HepG2 (cell line): ENCODE results near the gene PARP15. TPM values are rescaled to one million over a fixed set of nuclear protein-coding genes. Genes with fewer than 3 reads are reported as not detected.
A peak's percentile ranks its signal among the peaks of the same experiment; 100 is the strongest.

Source experiments
- AHR ChIP-seq: IDR thresholded peaks from 2 replicates; pipeline ENCODE4 v1.6.1; 2018; ENCODE audit warnings: missing genetic modification reagents, missing compliant biosample characterization
- ARID3A ChIP-seq: IDR thresholded peaks from 2 replicates; pipeline ENCODE4 v1.6.1; 2012; ENCODE audit warnings: low read depth, low read length, improper control_type of control experiment
- CEBPZ ChIP-seq: IDR thresholded peaks from 2 replicates; pipeline ENCODE4 v1.6.1; 2012; ENCODE audit warnings: low read length, improper control_type of control experiment
- CSRNP1 ChIP-seq: sonication (generic); formaldehyde crosslinking; IDR thresholded peaks from 2 replicates; pipeline ENCODE4 v1.8.1; 2023; ENCODE audit warnings: mild to moderate bottlenecking, missing genetic modification reagents
- CTCF ChIP-seq: sonication (generic); formaldehyde crosslinking; IDR thresholded peaks from 2 replicates; pipeline ENCODE4 v1.5.0; 2020; ENCODE audit warnings: mild to moderate bottlenecking, missing genetic modification reagents, moderate library complexity
- DMTF1 ChIP-seq: sonication (generic); formaldehyde crosslinking; IDR thresholded peaks from 2 replicates; pipeline ENCODE4 v1.4.0; 2020; ENCODE audit warnings: mild to moderate bottlenecking, missing genetic modification reagents
- FIP1L1 ChIP-seq: fragments of 200-400 bp; formaldehyde crosslinking; IDR thresholded peaks from 2 replicates; pipeline ENCODE4 v1.6.1; 2018; ENCODE audit warnings: low read depth, mild to moderate bottlenecking, low read length, moderate library complexity, borderline replicate concordance; ENCODE audit not compliant: insufficient read depth
- HOXD1 ChIP-seq: sonication (generic); formaldehyde crosslinking; IDR thresholded peaks from 2 replicates; pipeline ENCODE4 v1.5.0; 2020; ENCODE audit warnings: missing genetic modification reagents
- LRRFIP1 ChIP-seq: sonication (generic); formaldehyde crosslinking; conservative IDR thresholded peaks from 2 replicates; pipeline ENCODE4 v1.4.0; 2020; ENCODE audit warnings: missing genetic modification reagents
- ZBTB7A ChIP-seq: sonication (generic); formaldehyde crosslinking; IDR thresholded peaks from 2 replicates; pipeline ENCODE4 v1.8.0; 2022; ENCODE audit warnings: mild to moderate bottlenecking, missing genetic modification reagents
- ZNF138 ChIP-seq: sonication (generic); formaldehyde crosslinking; IDR thresholded peaks from 2 replicates; pipeline ENCODE4 v1.5.0; 2020; ENCODE audit warnings: mild to moderate bottlenecking, low read depth, missing genetic modification reagents
- ZNF652 ChIP-seq: IDR thresholded peaks from 2 replicates; pipeline ENCODE4 v1.6.1; 2016; ENCODE audit warnings: low read depth, borderline replicate concordance
- polyA plus RNA-seq, 8 experiments: library from polyadenylated mRNA; depleted of rRNA in 3 of 8; stranded (reverse) in 7 of 8; unstranded in 1 of 8; fragments of >200 nt; fragmentation: Illumina TruSeq in 4 of 8; extraction: Trizol in 4 of 8; gene quantifications; 2 replicates each; pipeline versions ENCODE4 v1.2.1 to v1.2.3, GENCODE V29; 2011 to 2016; ENCODE audit warnings: low read depth in 4 of 8, missing spikeins in 1 of 8, mixed read lengths in 1 of 8; ENCODE audit not compliant: insufficient read depth in 1 of 8
- total RNA-seq, 5 experiments: library from RNA; depleted of rRNA; stranded (reverse); fragments of >200 nt; fragmentation: Illumina TruSeq; extraction: Trizol; gene quantifications; 2 replicates each; pipeline ENCODE4 v1.2.3, GENCODE V29; 2016; ENCODE audit warnings: low read depth in 1 of 5

The PARP15 gene
- total and polyA plus RNA-seq, 2 of the 13 experiments (the other 11 are each of a cell fraction or from before 2014, with no cell fraction given), result 0.02 TPM; not detected in 1

- no peak for TF ChIP-seq CEBPZ
- TF ChIP-seq FIP1L1, result no peak
- no peak; the same call in 1 of the 2 replicates for TF ChIP-seq AHR (CRISPR knock-in tag)
- no peak for TF ChIP-seq ARID3A
- no peak for TF ChIP-seq LRRFIP1 (CRISPR knock-in tag)
- TF ChIP-seq ZNF138 (CRISPR knock-in tag), result no peak
- TF ChIP-seq CSRNP1 (CRISPR knock-in tag), result peak; percentile 77
- TF ChIP-seq DMTF1, result peak; percentile 86; the same call in 1 of the 2 replicates
- peak; percentile 86 for TF ChIP-seq ZBTB7A (CRISPR knock-in tag)
- TF ChIP-seq HOXD1 (CRISPR knock-in tag), result peak; percentile 78; the same call in 1 of the 2 replicates
- TF ChIP-seq ZNF652 (CRISPR knock-in tag), result no peak
- peak; percentile 19; the same call in 1 of the 2 replicates for TF ChIP-seq CTCF (CRISPR knock-in tag)
These were observed 13.1 kb upstream of the PARP15 start, which contains the start of the genes DTX3L and PARP9 (continued) for GRCh38 chr3:122564155-122564912.
